Astrocyte (in vitro differentiated cells and primary cell): ENCODE results near the gene GGTA1. TPM values are rescaled to one million over a fixed set of nuclear protein-coding genes. Genes with fewer than 3 reads are reported as not detected.

ENCODE experiments used
- DNase-seq: peaks from one replicate; pipeline ENCODE4 v3.0.0-alpha.2; 2010; ENCODE audit warnings: low read depth
- FAIRE-seq: peaks from 2 replicates; lab custom pipeline; 2011; peaks lifted over from hg19 to GRCh38; lab: Jason Lieb, UNC
- H2AFZ ChIP-seq: 2 replicates; pipeline ENCODE4 v1.6.0; 2012; ENCODE audit warnings: low read depth, low read length, inconsistent platforms
- H3K27ac ChIP-seq: 2 replicates; pipeline ENCODE4 v1.5.1; 2011; ENCODE audit warnings: low read depth, low read length, inconsistent platforms
- H3K27me3 ChIP-seq: 2 replicates; pipeline ENCODE4 v1.6.0; 2011; ENCODE audit warnings: low read length, inconsistent platforms; ENCODE audit not compliant: insufficient read depth
- H3K36me3 ChIP-seq: 2 replicates; pipeline ENCODE4 v1.5.1; 2011; ENCODE audit warnings: low read length, inconsistent platforms; ENCODE audit not compliant: insufficient read depth
- H3K4me1 ChIP-seq: 2 replicates; pipeline ENCODE4 v1.5.1; 2011; ENCODE audit warnings: low read length, inconsistent platforms; ENCODE audit not compliant: insufficient read depth
- H3K4me2 ChIP-seq: 2 replicates; pipeline ENCODE4 v1.6.0; 2012; ENCODE audit warnings: low read length, inconsistent platforms
- H3K4me3 ChIP-seq: 2 replicates; pipeline ENCODE4 v1.5.1; 2011; ENCODE audit warnings: low read depth, mild to moderate bottlenecking, low read length, inconsistent platforms; ENCODE audit not compliant: insufficient read depth
- H3K79me2 ChIP-seq: 2 replicates; pipeline ENCODE4 v1.6.0; 2012; ENCODE audit warnings: mild to moderate bottlenecking, low read length, inconsistent platforms; ENCODE audit not compliant: insufficient read depth
- H3K9ac ChIP-seq: 2 replicates; pipeline ENCODE4 v1.6.0; 2012; ENCODE audit warnings: mild to moderate bottlenecking, low read length, inconsistent platforms
- H3K9me3 ChIP-seq: 2 replicates; pipeline ENCODE4 v1.5.1; 2012; ENCODE audit warnings: low read depth, mild to moderate bottlenecking, low read length, inconsistent platforms; ENCODE audit not compliant: insufficient read depth
- H4K20me1 ChIP-seq: 2 replicates; pipeline ENCODE4 v1.6.0; 2012; ENCODE audit warnings: low read length, inconsistent platforms; ENCODE audit not compliant: insufficient read depth
- H3K27ac Mint-ChIP-seq: one replicate; pipeline ENCODE4 v1.8.0; 2021; ENCODE audit warnings: mild to moderate bottlenecking, mixed read lengths; ENCODE audit not compliant: unreplicated experiment
- H3K27me3 Mint-ChIP-seq: one replicate; pipeline ENCODE4 v1.8.0; 2021; ENCODE audit warnings: low read depth, mixed read lengths; ENCODE audit not compliant: unreplicated experiment
- H3K36me3 Mint-ChIP-seq: one replicate; pipeline ENCODE4 v1.8.0; 2021; ENCODE audit warnings: low read depth, mixed read lengths; ENCODE audit not compliant: unreplicated experiment
- H3K4me1 Mint-ChIP-seq: one replicate; pipeline ENCODE4 v1.8.0; 2021; ENCODE audit warnings: low read depth, mixed read lengths; ENCODE audit not compliant: unreplicated experiment
- H3K4me3 Mint-ChIP-seq: one replicate; pipeline ENCODE4 v1.8.0; 2021; ENCODE audit warnings: mild to moderate bottlenecking, moderate library complexity, mixed read lengths; ENCODE audit not compliant: unreplicated experiment
- H3K9me3 Mint-ChIP-seq: one replicate; pipeline ENCODE4 v1.8.0; 2021; ENCODE audit warnings: mild to moderate bottlenecking, mixed read lengths; ENCODE audit not compliant: unreplicated experiment
- EZH2 ChIP-seq: IDR thresholded peaks from 2 replicates; pipeline ENCODE4 v1.6.1; 2012; ENCODE audit warnings: mild to moderate bottlenecking, low read length, inconsistent platforms; ENCODE audit not compliant: insufficient read depth
- total RNA-seq: library from RNA; stranded (reverse); gene quantifications from 2 replicates; pipeline ENCODE4 v1.2.1, GENCODE V29; 2021
- TF ChIP-seq, protein P1 (sequence below): IDR thresholded peaks from 2 replicates; pipeline ENCODE4 v1.5.1; 2011; ENCODE audit warnings: low read depth, mild to moderate bottlenecking, inconsistent platforms, low read length, moderate library complexity; ENCODE audit not compliant: insufficient read depth

Gene GGTA1
- total RNA-seq, 1 donor from 2014 or later, result 0.18 TPM

DNA sequence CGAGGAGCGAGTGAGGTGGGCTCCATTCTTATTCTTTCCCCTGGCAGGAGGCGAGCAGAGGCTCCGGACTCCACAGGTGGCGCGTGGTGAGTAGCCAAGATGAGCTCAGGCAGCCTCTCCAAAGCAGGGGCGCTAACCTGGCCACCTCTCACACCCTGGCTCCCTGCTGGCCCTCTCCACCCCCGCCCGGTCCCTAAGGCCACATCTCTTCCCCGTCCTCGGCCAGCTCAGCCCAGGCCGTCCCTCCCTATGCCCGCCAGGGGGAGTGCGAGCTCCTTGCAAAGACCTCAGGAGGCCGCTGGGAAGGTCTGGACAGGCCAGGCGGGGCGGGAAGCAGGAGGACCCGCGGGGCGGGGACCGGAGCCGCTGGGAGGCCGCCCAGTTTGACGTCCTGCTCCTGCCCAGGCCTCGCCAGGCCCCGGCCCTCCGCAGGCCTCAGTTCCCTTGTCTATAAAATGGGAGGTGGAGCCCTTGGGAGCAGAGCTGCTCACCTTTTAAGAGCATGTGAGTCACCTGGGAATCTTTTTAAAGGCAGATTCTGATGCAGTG is 46.3 kb upstream of the GGTA1 start:
- no peak for FAIRE-seq
- Histone ChIP-seq H3K27ac (no peak overlapping the region), H3K79me2 (no peaks in the 10 kb centered on the region), H3K36me3 (no peaks in the 10 kb centered on the region), H3K27me3 (no peaks in the 10 kb centered on the region), H3K9me3 (peaks cover 3% of the 10 kb centered on the region), H4K20me1 (no peaks in the 10 kb centered on the region), H3K4me2 (peak overlapping the region; percentile 81), H3K4me3 (peak overlapping the region; percentile 7), H2AFZ (peak overlapping the region; percentile 72), H3K9ac (peak overlapping the region; percentile 66), H3K4me1 (peaks cover 12% of the 10 kb centered on the region)
- no peak for TF ChIP-seq EZH2
- TF ChIP-seq, protein P1, sequence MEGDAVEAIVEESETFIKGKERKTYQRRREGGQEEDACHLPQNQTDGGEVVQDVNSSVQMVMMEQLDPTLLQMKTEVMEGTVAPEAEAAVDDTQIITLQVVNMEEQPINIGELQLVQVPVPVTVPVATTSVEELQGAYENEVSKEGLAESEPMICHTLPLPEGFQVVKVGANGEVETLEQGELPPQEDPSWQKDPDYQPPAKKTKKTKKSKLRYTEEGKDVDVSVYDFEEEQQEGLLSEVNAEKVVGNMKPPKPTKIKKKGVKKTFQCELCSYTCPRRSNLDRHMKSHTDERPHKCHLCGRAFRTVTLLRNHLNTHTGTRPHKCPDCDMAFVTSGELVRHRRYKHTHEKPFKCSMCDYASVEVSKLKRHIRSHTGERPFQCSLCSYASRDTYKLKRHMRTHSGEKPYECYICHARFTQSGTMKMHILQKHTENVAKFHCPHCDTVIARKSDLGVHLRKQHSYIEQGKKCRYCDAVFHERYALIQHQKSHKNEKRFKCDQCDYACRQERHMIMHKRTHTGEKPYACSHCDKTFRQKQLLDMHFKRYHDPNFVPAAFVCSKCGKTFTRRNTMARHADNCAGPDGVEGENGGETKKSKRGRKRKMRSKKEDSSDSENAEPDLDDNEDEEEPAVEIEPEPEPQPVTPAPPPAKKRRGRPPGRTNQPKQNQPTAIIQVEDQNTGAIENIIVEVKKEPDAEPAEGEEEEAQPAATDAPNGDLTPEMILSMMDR, result peak; percentile 59
- DNase-seq, result peak; percentile 79
- Mint-ChIP-seq H3K4me1 (no peaks in the 10 kb centered on the region), H3K27me3 (peaks cover 24% of the 10 kb centered on the region), H3K4me3 (no peak overlapping the region), H3K36me3 (no peaks in the 10 kb centered on the region), H3K27ac (peak overlapping the region; percentile 41), H3K9me3 (no peaks in the 10 kb centered on the region)

DNA sequence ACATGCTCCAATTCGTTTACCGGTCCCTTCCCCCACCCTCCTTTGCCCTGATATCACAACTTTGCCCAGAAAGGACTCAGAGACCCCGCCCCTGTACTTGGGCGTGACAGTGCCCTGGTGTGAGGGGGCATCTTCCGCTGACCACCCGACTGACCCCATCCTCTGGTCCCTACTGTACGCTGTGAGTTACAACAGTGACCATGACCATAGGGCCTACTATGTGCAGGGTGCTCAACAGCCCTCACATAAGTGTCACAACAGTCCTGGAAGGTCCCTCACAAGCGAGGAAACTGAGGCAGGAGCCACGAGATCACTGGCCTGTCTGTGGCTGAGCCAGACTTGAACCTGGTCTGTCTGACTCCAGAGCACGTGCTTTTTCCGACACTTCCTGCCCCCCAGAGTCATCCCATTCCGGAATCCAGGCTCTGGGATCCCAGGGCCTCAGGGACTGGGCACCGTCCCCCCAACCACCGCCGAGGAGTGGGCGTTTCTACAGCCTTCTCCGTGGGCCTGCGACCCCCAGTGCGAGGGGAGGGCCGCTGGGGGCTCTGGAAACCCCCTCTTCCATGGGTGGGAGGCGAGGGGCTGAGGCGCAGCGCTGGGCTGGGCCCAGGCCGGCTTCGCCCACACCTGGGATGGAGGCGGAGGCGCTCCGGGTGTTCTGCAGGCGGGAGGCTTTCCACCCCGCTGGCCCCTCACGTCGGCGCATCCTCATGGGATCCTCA is 45.7 kb upstream of the GGTA1 start:
- Mint-ChIP-seq H3K36me3 (no peaks in the 10 kb centered on the region), H3K4me3 (no peak overlapping the region), H3K27ac (no peak overlapping the region), H3K9me3 (no peaks in the 10 kb centered on the region), H3K4me1 (no peaks in the 10 kb centered on the region), H3K27me3 (peaks cover 26% of the 10 kb centered on the region)
- Histone ChIP-seq H3K4me1 (peaks cover 9% of the 10 kb centered on the region), H2AFZ (peak overlapping the region; percentile 72), H3K4me3 (no peak overlapping the region), H3K9ac (no peak overlapping the region), H3K9me3 (peaks cover 3% of the 10 kb centered on the region), H4K20me1 (no peaks in the 10 kb centered on the region), H3K27me3 (no peaks in the 10 kb centered on the region), H3K4me2 (peak overlapping the region; percentile 81), H3K36me3 (no peaks in the 10 kb centered on the region), H3K79me2 (no peaks in the 10 kb centered on the region), H3K27ac (no peak overlapping the region)
- FAIRE-seq, result no peak
- TF ChIP-seq, protein P1, result no peak
- TF ChIP-seq EZH2, result no peak
- DNase-seq, result no peak

DNA sequence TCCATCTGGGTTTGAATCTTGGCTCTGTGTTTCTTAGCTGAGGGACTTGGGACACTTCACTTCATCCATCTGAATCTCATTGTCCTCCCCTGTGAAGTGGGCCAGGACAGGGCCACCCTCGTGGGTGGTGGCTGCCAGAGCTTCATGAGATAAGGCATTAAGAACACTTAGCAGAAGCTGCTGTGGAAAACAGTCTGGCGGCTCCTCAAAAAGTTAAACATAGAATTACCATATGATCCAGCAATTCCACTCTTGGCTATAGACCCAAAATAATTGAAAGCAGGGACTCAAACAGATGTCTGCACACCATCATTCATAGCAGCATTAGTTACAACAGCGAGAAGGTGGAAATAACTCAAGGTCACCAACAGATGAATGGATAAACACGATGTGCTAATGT is 42.4 kb upstream of the GGTA1 start:
- DNase-seq (no peak), FAIRE-seq (no peak)
- Histone ChIP-seq H3K9ac (no peak overlapping the region), H3K27me3 (no peaks in the 10 kb centered on the region), H4K20me1 (no peaks in the 10 kb centered on the region), H3K36me3 (no peaks in the 10 kb centered on the region), H2AFZ (no peak overlapping the region), H3K4me1 (peaks cover 6% of the 10 kb centered on the region), H3K27ac (no peak overlapping the region), H3K4me3 (no peak overlapping the region), H3K4me2 (no peak overlapping the region), H3K79me2 (no peaks in the 10 kb centered on the region), H3K9me3 (peaks cover 3% of the 10 kb centered on the region)
- H3K36me3 Mint-ChIP-seq, result no peaks in the 10 kb centered on the region
- H3K9me3 Mint-ChIP-seq, result no peaks in the 10 kb centered on the region
- H3K27me3 Mint-ChIP-seq, result peaks cover 26% of the 10 kb centered on the region
- H3K4me1 Mint-ChIP-seq, result no peaks in the 10 kb centered on the region
- H3K4me3 Mint-ChIP-seq, result no peak overlapping the region
- H3K27ac Mint-ChIP-seq, result no peak overlapping the region
- TF ChIP-seq EZH2, result no peak
- TF ChIP-seq, protein P1, result no peak
